HG03060 (cell line): ENCODE data around the gene KAZN.
"Not testable (repeated sequence)": the region's sequence is repeated elsewhere in the genome, so short reads cannot be mapped to it uniquely, and the experiment has no call there.

Experiments used
- ATAC-seq: cut with Tn5 transposase; IDR thresholded peaks from one replicate; pipeline ENCODE4 v1.9.1; 2021; ENCODE audit warnings: low read depth, moderate number of reproducible peaks; ENCODE audit not compliant: unreplicated experiment

Gene KAZN

GRCh38 chr1:15134285-15134684 is 535.8 kb downstream of the KAZN start:
- no peak for ATAC-seq

GRCh38 chr1:15135604-15136003 is 537.1 kb downstream of the KAZN start:
- not testable (repeated sequence) for ATAC-seq

GRCh38 chr1:15137809-15138208 is 539.3 kb downstream of the KAZN start:
- ATAC-seq, result no peak

DNA sequence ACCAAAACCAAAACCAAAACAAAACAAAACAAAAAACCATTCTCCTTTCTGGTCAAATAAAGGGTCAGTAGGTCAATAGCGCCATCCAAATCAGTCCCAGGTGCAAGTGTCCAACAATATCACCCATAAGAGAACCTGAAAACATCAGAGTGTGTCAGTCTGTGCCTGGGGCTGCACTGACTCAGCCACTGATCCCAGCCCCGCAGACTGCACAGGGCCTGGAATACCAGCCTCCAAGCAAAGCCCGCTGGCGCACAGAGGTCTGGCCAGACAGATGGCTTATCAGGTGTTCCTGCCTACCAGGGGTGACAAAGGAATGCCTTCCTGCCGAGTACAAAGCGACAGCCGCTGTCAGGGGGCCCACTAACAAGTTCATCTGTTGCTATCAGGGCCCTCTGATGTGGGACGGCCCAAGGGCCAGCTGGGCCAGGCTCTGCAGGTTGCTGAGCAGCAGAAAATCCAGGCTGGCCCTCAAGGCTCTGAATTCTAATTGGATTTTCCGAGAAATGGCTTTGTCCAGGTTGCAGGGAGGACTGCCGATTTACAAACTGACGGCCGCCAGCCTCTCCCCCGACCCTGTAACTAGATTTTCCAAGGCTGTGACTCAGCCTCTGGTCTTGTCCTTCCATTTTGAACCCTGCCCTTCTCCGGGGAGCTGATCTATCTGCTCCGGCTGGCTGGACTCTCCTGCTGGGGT is 541.3 kb downstream of the KAZN start:
- no peak for ATAC-seq

DNA sequence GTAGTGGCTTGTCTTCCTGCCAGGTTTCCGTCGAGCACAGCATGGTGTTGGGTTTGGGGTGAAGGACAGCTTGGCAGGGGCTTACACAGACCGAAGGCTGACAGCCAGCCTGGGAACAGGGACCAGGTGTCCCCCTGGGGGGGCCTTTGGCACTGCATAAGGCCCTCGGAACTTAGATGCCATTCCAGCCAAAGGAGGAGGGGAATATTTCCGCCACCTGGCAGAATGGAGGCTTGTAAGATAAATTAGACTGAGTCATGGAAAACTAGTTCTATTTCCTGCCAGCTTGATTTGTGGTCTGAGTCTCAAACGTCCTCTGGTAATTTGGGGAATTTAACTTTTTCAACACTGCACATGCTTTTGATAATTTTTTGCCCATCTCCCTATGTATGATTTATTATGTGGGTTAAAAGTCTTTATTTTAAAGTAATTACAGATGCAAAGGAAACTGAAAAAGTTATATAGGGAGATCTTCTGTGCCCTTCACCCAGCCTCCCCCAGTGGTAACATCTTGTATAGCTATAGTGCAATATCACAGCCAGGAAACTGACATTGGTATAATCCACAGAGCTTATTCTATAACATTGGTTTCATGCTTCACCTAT is 543.6 kb downstream of the KAZN start:
- ATAC-seq, result no peak

DNA sequence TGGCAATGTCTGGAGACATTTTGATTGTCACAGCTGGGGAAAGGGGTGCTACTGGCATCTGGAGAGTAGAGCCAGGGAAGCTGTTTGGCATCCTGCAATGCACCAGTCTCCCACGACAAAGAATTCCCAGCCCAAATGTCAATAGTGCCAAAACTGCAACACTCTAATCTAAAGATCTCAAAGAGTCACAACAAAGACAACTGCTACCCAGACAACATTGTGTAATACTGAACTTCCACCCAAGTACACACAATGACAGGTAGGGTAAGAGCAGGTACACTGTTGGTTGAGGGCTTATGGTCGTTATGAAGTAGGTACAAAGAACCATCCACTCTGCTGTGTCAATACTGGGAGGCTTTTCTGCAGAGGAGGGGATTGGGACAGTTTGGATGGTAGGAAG is 546.8 kb downstream of the KAZN start:
- no peak for ATAC-seq

DNA sequence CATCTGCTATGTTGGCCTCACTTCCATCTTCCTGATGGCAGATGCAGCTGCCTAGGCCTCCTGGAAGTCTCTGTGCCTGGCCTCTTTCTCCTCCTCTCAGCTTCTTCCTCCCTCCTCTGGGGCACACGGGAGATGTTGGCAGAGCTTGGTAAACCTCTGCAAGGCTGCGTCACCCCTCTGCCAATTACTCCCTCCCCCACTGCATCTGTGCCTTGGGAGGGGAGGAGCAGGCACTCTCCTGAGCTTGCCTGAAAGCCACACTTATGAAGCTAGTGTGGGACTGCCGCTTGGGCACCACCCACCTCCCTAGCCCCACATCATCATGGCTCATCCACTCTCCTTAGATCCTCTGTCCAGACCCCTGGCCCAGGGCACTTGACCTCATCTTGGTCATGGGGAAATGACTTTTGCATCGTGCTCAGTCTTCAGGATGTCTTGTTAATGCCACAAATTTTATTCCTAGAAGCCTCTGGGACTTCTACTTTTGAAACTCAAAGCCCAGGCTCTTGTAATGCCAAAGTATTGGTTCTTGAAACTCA is 547.7 kb downstream of the KAZN start:
- ATAC-seq, result no peak

DNA sequence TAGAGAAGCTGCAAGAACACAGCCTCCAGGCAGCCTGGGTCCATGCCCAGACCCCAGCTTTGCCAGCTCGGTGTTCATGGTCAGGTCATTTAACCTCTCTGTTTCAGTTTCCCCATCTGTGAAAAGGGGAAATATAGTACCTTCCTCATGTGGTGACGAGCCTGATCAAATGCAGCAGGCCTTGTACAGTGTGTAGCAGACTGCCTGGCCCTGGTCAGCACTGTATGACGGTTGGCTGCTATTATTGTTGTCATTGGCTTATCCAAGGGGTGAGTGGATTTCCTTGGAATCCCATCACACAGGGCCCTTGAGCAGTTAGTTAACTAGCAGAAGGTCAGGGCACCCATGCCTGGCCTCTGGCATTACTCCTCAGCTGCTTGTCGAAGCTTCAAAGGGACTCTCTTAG is 548.5 kb downstream of the KAZN start:
- ATAC-seq, result no peak

DNA sequence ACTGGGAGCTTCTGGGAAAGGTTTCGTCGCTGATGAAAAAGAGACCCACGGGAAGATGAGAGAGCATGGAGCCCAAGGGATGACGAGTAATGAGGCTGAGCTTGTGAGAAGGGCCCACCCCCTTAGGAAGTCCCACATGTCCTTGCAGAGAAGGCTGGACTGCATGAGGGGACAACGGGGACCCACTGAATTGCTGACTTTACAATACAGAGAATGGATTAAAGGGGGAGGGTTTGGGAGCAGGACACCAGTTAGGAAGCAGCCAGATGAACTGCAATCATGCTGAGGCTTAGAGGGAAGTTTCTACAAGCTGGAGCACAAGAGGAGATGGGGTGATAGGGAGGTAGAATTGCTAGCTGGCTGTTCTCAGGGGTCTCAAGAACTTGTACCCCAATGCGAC is 549.5 kb downstream of the KAZN start:
- ATAC-seq, result no peak

- ATAC-seq, result no peak
Measured at GRCh38 chr1:15148475-15148874, 550.0 kb downstream of the KAZN start.

GRCh38 chr1:15148941-15149340 is 550.5 kb downstream of the KAZN start:
- no peak for ATAC-seq

GRCh38 chr1:15150376-15150775 is 551.9 kb downstream of the KAZN start:
- no peak for ATAC-seq

DNA sequence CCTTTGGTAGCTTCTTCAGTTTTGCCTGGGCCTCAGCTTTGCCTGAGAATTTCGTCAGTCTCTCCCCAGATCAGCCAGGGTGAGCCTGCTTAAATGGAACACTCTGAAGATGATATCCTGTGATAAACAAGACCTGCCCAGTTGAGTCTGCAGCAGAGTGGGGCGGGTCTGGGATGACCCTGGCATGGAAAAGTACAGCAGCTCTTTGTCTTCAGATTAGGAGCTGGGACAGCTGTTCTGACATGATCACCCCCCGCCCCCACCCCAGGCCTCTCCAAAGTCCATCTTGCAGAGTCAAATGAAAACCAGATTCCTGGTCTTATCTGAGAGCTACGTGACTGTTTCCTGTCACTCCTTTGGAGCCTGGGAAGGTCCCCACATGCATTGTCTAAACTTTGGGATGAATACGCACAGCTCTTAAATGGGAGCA is 552.9 kb downstream of the KAZN start:
- ATAC-seq, result no peak

DNA sequence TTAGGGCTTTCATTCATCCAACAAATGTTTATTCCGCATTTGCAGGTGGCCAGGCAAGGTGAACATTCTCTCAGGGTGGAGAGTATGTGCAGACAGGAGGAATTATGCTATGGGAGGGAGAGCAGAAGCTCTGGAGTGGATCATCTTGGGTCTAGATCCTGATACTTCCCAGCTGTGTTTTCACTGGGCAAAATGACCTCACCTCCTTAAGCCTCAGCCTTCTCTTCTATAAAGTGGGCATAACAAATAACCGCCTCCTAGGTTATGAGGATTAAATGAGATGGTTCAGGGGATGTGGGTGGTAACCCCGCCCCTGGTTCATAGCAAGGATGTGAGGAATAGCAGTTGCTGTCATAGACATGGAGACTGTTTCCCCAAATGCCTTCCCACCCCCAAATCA is 553.4 kb downstream of the KAZN start:
- no peak for ATAC-seq

DNA sequence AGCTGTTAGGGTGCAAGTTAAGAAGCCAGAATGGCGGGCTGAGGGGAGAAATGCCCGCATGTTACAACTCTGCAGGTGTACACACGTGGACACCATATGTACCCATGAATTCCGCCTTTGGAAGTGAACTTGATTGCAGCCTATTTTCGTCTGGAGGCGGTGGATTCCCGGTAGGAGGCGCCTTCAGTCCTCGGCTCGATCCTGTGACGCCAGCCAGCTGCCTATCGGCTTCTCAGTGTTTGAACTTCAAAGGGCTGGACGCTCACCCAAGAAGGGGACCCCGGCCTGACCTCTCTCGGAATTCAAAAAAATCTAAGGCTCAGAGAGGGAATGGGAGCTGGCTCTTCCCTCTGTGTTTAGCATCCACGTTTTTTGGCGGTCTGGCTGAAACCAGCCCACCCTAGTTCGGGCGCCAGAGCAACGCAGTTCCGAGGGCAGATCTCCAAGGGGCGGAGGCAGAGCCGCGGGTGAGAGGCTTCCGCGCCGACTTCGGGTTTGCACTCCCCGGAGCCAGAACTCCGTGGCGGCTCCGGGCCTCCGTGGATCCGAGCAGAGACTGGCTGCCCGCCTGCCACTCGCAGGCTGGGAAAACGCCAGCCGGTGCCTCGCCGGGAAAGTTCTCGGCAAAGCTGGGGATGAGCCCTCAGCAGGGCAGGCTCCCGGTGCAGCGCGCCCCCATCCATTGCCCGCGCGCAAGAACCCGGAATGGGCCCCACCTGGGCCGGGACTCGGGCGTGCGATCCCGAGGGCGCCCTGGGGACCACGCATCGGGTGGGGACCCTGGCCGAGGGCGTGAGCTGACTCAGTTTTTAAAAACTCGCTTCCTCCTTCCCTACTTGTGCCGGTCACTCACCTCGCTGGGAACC is 554.1 kb downstream of the KAZN start:
- no peak for ATAC-seq

DNA sequence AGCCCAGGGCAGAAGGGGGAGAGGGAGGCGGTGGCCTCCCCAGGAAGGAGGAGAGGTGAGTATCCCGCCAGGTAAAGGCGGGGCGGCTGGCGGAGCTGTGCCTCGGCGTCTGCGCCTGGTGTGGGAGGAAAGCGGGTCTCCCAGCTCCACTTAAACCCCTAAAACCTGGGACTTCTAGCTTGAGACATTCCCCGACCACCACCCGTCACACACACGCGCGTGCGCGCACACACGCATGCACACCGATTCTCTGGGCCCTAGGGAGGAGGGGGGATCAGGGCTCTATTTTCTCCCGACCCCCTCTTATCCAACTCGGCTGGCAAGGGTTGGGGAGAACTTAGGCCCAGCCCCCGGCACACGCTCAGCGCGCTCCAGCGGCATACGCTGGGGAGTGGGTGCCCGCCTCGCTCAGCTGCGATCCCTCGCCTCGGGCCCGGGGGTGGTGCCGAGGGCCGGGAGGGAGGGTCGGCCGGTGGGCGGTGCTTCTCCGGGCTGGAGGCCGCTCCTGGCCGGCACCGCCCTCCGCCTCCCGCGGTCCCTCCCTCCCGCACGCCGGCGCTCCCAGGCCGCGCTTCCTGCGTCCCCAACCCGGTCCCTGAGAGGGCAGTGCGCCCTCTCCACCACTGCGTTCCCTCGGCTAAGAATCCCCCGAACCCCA is 554.8 kb downstream of the KAZN start, which contains the start of gene TMEM51:
Gene TMEM51 (plus strand): TSS at position 564 of the 658 bp plus-strand sequence. CDS start 61,341 bp downstream, outside the sequence.
- no peak for ATAC-seq

- ATAC-seq, result no peak
Measured at GRCh38 chr1:15153842-15154479, 555.5 kb downstream of the KAZN start.

GRCh38 chr1:15154480-15155036 is 556.1 kb downstream of the KAZN start:
- ATAC-seq, result no peak

GRCh38 chr1:15155191-15155590 is 556.7 kb downstream of the KAZN start:
- no peak for ATAC-seq
